Activated T-cell treated with anti-CD3 and anti-CD28 coated beads, Interleukin-2, amount 50 U/mL, for 24 hours (primary cell): ENCODE results near the gene CCDC196.

Experiments
- DNase-seq: peaks from one replicate; pipeline ENCODE4 v3.0.0-alpha.2; 2020
- H3K27ac Mint-ChIP-seq: 2 replicates; pipeline ENCODE4 v1.8.0; 2020; ENCODE audit warnings: mild to moderate bottlenecking, mixed read lengths
- H3K27me3 Mint-ChIP-seq: 2 replicates; pipeline ENCODE4 v1.8.0; 2020; ENCODE audit warnings: mixed read lengths
- H3K36me3 Mint-ChIP-seq: 2 replicates; pipeline ENCODE4 v1.8.0; 2020; ENCODE audit warnings: low read depth, mixed read lengths
- H3K4me1 Mint-ChIP-seq: 2 replicates; pipeline ENCODE4 v1.8.0; 2020; ENCODE audit warnings: low read depth, mixed read lengths
- H3K4me3 Mint-ChIP-seq: 2 replicates; pipeline ENCODE4 v1.8.0; 2020; ENCODE audit warnings: mild to moderate bottlenecking, moderate library complexity, mixed read lengths
- H3K9me3 Mint-ChIP-seq: 2 replicates; pipeline ENCODE4 v1.8.0; 2020; ENCODE audit warnings: mixed read lengths

CCDC196 gene

GRCh38 chr14:66485910-66486421 is at the start of gene CCDC196:
CCDC196 (plus strand) TSS chr14:66486371; CDS start chr14:66486503, 132 bp downstream.
- Mint-ChIP-seq H3K27me3 (no peaks in the 10 kb centered on the region), H3K4me1 (no peaks in the 10 kb centered on the region), H3K27ac (no peak within 1 kb of the TSS), H3K4me3 (no peak within 1 kb of the TSS), H3K9me3 (no peaks in the 10 kb centered on the region), H3K36me3 (no peaks in the 10 kb centered on the region)
- DNase-seq: no peak

GRCh38 chr14:66440801-66441200 is 45.4 kb upstream of the CCDC196 start:
- DNase-seq: no peak
- H3K36me3 Mint-ChIP-seq: no peaks in the 10 kb centered on the region
- H3K27me3 Mint-ChIP-seq: no peaks in the 10 kb centered on the region
- H3K27ac Mint-ChIP-seq: no peak overlapping the region
- peaks cover 26% of the 10 kb centered on the region for H3K9me3 Mint-ChIP-seq
- H3K4me1 Mint-ChIP-seq: no peaks in the 10 kb centered on the region
- H3K4me3 Mint-ChIP-seq: no peak overlapping the region

GRCh38 chr14:66442953-66443571 is 43.1 kb upstream of the CCDC196 start:
- H3K27ac Mint-ChIP-seq: no peak overlapping the region
- H3K4me3 Mint-ChIP-seq: no peak overlapping the region
- H3K9me3 Mint-ChIP-seq: peaks cover 22% of the 10 kb centered on the region
- H3K36me3 Mint-ChIP-seq: no peaks in the 10 kb centered on the region
- H3K4me1 Mint-ChIP-seq: no peaks in the 10 kb centered on the region
- no peaks in the 10 kb centered on the region for H3K27me3 Mint-ChIP-seq
- DNase-seq: no peak

- DNase-seq: no peak
- no peaks in the 10 kb centered on the region for H3K27me3 Mint-ChIP-seq
- peaks cover 19% of the 10 kb centered on the region for H3K9me3 Mint-ChIP-seq
- H3K4me3 Mint-ChIP-seq: no peak overlapping the region
- no peaks in the 10 kb centered on the region for H3K36me3 Mint-ChIP-seq
- H3K27ac Mint-ChIP-seq: no peak overlapping the region
- no peaks in the 10 kb centered on the region for H3K4me1 Mint-ChIP-seq
Observed at GRCh38 chr14:66443785-66444184, 42.4 kb upstream of the CCDC196 start.

GRCh38 chr14:66444271-66444927 is 41.8 kb upstream of the CCDC196 start:
- Mint-ChIP-seq H3K27me3 (no peaks in the 10 kb centered on the region), H3K4me3 (no peak overlapping the region), H3K9me3 (peaks cover 18% of the 10 kb centered on the region), H3K4me1 (no peaks in the 10 kb centered on the region), H3K36me3 (no peaks in the 10 kb centered on the region), H3K27ac (no peak overlapping the region)
- no peak for DNase-seq

- no peaks in the 10 kb centered on the region for H3K4me1 Mint-ChIP-seq
- no peaks in the 10 kb centered on the region for H3K36me3 Mint-ChIP-seq
- peaks cover 4% of the 10 kb centered on the region for H3K9me3 Mint-ChIP-seq
- H3K27ac Mint-ChIP-seq: no peak overlapping the region
- no peak for DNase-seq
- no peaks in the 10 kb centered on the region for H3K27me3 Mint-ChIP-seq
- H3K4me3 Mint-ChIP-seq: no peak overlapping the region
Observed at GRCh38 chr14:66445936-66446335, 40.2 kb upstream of the CCDC196 start.

GRCh38 chr14:66453469-66453868 is 32.7 kb upstream of the CCDC196 start:
- Mint-ChIP-seq H3K9me3 (no peaks in the 10 kb centered on the region), H3K27me3 (no peaks in the 10 kb centered on the region), H3K4me3 (no peak overlapping the region), H3K4me1 (no peaks in the 10 kb centered on the region), H3K27ac (no peak overlapping the region), H3K36me3 (peaks cover 3% of the 10 kb centered on the region)
- DNase-seq: no peak

- H3K27me3 Mint-ChIP-seq: no peaks in the 10 kb centered on the region
- no peak for DNase-seq
- H3K4me3 Mint-ChIP-seq: no peak overlapping the region
- H3K9me3 Mint-ChIP-seq: no peaks in the 10 kb centered on the region
- H3K27ac Mint-ChIP-seq: no peak overlapping the region
- H3K4me1 Mint-ChIP-seq: no peaks in the 10 kb centered on the region
- H3K36me3 Mint-ChIP-seq: peaks cover 3% of the 10 kb centered on the region
Observed at GRCh38 chr14:66459603-66460002, 26.6 kb upstream of the CCDC196 start.

GRCh38 chr14:66464261-66464660 is 21.9 kb upstream of the CCDC196 start:
- Mint-ChIP-seq H3K9me3 (peaks cover 2% of the 10 kb centered on the region), H3K27ac (no peak overlapping the region), H3K4me1 (no peaks in the 10 kb centered on the region), H3K4me3 (no peak overlapping the region), H3K36me3 (peaks cover 7% of the 10 kb centered on the region), H3K27me3 (no peaks in the 10 kb centered on the region)
- no peak for DNase-seq

- no peaks in the 10 kb centered on the region for H3K27me3 Mint-ChIP-seq
- DNase-seq: no peak
- H3K4me1 Mint-ChIP-seq: no peaks in the 10 kb centered on the region
- no peak overlapping the region for H3K27ac Mint-ChIP-seq
- H3K9me3 Mint-ChIP-seq: peaks cover 24% of the 10 kb centered on the region
- no peak overlapping the region for H3K4me3 Mint-ChIP-seq
- peaks cover 21% of the 10 kb centered on the region for H3K36me3 Mint-ChIP-seq
Observed at GRCh38 chr14:66468778-66469367, 17.3 kb upstream of the CCDC196 start.

- Mint-ChIP-seq H3K27me3 (no peaks in the 10 kb centered on the region), H3K27ac (no peak overlapping the region), H3K9me3 (peaks cover 24% of the 10 kb centered on the region), H3K4me3 (no peak overlapping the region), H3K4me1 (no peaks in the 10 kb centered on the region), H3K36me3 (peaks cover 25% of the 10 kb centered on the region)
- DNase-seq: no peak
Observed at GRCh38 chr14:66471584-66471983, 14.6 kb upstream of the CCDC196 start.

- Mint-ChIP-seq H3K27ac (no peak overlapping the region), H3K9me3 (peaks cover 24% of the 10 kb centered on the region), H3K36me3 (peaks cover 25% of the 10 kb centered on the region), H3K4me3 (no peak overlapping the region), H3K4me1 (no peaks in the 10 kb centered on the region), H3K27me3 (no peaks in the 10 kb centered on the region)
- no peak for DNase-seq
Observed at GRCh38 chr14:66472251-66472650, 13.9 kb upstream of the CCDC196 start.

GRCh38 chr14:66473223-66473622 is 12.9 kb upstream of the CCDC196 start:
- peaks cover 22% of the 10 kb centered on the region for H3K9me3 Mint-ChIP-seq
- peaks cover 21% of the 10 kb centered on the region for H3K36me3 Mint-ChIP-seq
- H3K27me3 Mint-ChIP-seq: no peaks in the 10 kb centered on the region
- no peaks in the 10 kb centered on the region for H3K4me1 Mint-ChIP-seq
- no peak for DNase-seq
- H3K4me3 Mint-ChIP-seq: no peak overlapping the region
- no peak overlapping the region for H3K27ac Mint-ChIP-seq

- DNase-seq: no peak
- Mint-ChIP-seq H3K27me3 (no peaks in the 10 kb centered on the region), H3K4me1 (no peaks in the 10 kb centered on the region), H3K4me3 (no peak overlapping the region), H3K9me3 (peaks cover 8% of the 10 kb centered on the region), H3K36me3 (peaks cover 4% of the 10 kb centered on the region), H3K27ac (no peak overlapping the region)
Observed at GRCh38 chr14:66476964-66477363, 9.2 kb upstream of the CCDC196 start.

GRCh38 chr14:66477567-66477966 is 8.6 kb upstream of the CCDC196 start:
- no peak for DNase-seq
- H3K4me1 Mint-ChIP-seq: no peaks in the 10 kb centered on the region
- no peak overlapping the region for H3K4me3 Mint-ChIP-seq
- peaks cover 4% of the 10 kb centered on the region for H3K9me3 Mint-ChIP-seq
- H3K36me3 Mint-ChIP-seq: peaks cover 4% of the 10 kb centered on the region
- no peak overlapping the region for H3K27ac Mint-ChIP-seq
- H3K27me3 Mint-ChIP-seq: no peaks in the 10 kb centered on the region
